GM12878 (cell line): ENCODE results near the gene ELK3.

ENCODE experiments used
- EGR1 ChIP-seq, 2 experiments: IDR thresholded peaks; 1 replicate in 1 of 2; 2 replicates in 1 of 2; pipeline ENCODE4 v1.6.1; 2011 to 2012; ENCODE audit warnings: low read depth in 2 of 2, low read length in 2 of 2, borderline replicate concordance in 1 of 2, mild to moderate bottlenecking in 1 of 2, moderate library complexity in 1 of 2
- HCFC1 ChIP-seq: fragments of 150-350 bp; IDR thresholded peaks from 2 replicates; pipeline ENCODE4 v1.6.1; 2014; ENCODE audit warnings: low read length
- TCF7 ChIP-seq: IDR thresholded peaks from 2 replicates; pipeline ENCODE4 v1.6.1; 2014; ENCODE audit warnings: antibody characterized with exemption, borderline replicate concordance
- ZNF217 ChIP-seq: fragments of 450-650 bp; IDR thresholded peaks from 2 replicates; pipeline ENCODE4 v1.6.1; 2017; ENCODE audit warnings: antibody characterized with exemption, mild to moderate bottlenecking
- ZNF384 ChIP-seq: IDR thresholded peaks from 2 replicates; pipeline ENCODE4 v1.6.1; 2012; ENCODE audit warnings: low read depth, mild to moderate bottlenecking, low read length, improper control_type of control experiment, borderline replicate concordance
- TF ChIP-seq, protein P1 (sequence below), 3 experiments: IDR thresholded peaks in 2 of 3; conservative IDR thresholded peaks in 1 of 3; 2 replicates each; pipeline ENCODE4 v1.5.1; 2011; ENCODE audit warnings: low read depth in 3 of 3, low read length in 3 of 3, mild to moderate bottlenecking in 3 of 3, control low read depth in 2 of 3, moderate library complexity in 2 of 3, inconsistent platforms in 1 of 3, mixed read lengths in 1 of 3; ENCODE audit not compliant: control insufficient read depth in 2 of 3, insufficient read depth in 1 of 3; ENCODE audit errors: extremely low read depth in 1 of 3
- TF ChIP-seq, protein P2 (sequence below): IDR thresholded peaks from 2 replicates; pipeline ENCODE4 v1.6.1; 2012; ENCODE audit warnings: low read depth, low read length, improper control_type of control experiment

- no peak for TF ChIP-seq EGR1 (IDR thresholded peaks at IDR 0.05; ENCODE audit: borderline replicate concordance in 1 of 2, low read depth in 2 of 2, low read length in 2 of 2)
- no peak for TF ChIP-seq ZNF217
- no peak for TF ChIP-seq HCFC1
- no peak for TF ChIP-seq TCF7
- TF ChIP-seq, protein P1, sequence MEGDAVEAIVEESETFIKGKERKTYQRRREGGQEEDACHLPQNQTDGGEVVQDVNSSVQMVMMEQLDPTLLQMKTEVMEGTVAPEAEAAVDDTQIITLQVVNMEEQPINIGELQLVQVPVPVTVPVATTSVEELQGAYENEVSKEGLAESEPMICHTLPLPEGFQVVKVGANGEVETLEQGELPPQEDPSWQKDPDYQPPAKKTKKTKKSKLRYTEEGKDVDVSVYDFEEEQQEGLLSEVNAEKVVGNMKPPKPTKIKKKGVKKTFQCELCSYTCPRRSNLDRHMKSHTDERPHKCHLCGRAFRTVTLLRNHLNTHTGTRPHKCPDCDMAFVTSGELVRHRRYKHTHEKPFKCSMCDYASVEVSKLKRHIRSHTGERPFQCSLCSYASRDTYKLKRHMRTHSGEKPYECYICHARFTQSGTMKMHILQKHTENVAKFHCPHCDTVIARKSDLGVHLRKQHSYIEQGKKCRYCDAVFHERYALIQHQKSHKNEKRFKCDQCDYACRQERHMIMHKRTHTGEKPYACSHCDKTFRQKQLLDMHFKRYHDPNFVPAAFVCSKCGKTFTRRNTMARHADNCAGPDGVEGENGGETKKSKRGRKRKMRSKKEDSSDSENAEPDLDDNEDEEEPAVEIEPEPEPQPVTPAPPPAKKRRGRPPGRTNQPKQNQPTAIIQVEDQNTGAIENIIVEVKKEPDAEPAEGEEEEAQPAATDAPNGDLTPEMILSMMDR (IDR thresholded peaks at IDR 0.05 in 2 of 3, conservative IDR thresholded peaks at IDR 0.05 in 1 of 3; ENCODE audit: control insufficient read depth in 2 of 3, extremely low read depth in 1 of 3, insufficient read depth in 1 of 3, low read depth in 3 of 3, low read length in 3 of 3), result no peak
- no peak for TF ChIP-seq ZNF384
- TF ChIP-seq, protein P2, sequence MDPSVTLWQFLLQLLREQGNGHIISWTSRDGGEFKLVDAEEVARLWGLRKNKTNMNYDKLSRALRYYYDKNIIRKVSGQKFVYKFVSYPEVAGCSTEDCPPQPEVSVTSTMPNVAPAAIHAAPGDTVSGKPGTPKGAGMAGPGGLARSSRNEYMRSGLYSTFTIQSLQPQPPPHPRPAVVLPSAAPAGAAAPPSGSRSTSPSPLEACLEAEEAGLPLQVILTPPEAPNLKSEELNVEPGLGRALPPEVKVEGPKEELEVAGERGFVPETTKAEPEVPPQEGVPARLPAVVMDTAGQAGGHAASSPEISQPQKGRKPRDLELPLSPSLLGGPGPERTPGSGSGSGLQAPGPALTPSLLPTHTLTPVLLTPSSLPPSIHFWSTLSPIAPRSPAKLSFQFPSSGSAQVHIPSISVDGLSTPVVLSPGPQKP, result no peak
These were observed 17.8 kb downstream of the ELK3 start for GRCh38 chr12:96211988-96212387.
